Progenitor cell of endocrine pancreas (in vitro differentiated cells): Measurements from ENCODE around the gene CTNNBL1. TPM values are rescaled to one million over a fixed set of nuclear protein-coding genes. Genes with fewer than 3 reads are reported as not detected.

Experiments used
- DNase-seq: peaks from one replicate; pipeline ENCODE4 v3.0.0; 2021; ENCODE audit warnings: low spot score; ENCODE audit not compliant: unreplicated experiment
- H3K27ac Mint-ChIP-seq: 2 replicates; pipeline ENCODE4 v1.8.0; 2021; ENCODE audit warnings: mild to moderate bottlenecking, moderate library complexity, mixed read lengths
- H3K27me3 Mint-ChIP-seq: 2 replicates; pipeline ENCODE4 v1.8.0; 2021; ENCODE audit warnings: mixed read lengths
- H3K36me3 Mint-ChIP-seq: 2 replicates; pipeline ENCODE4 v1.8.0; 2022; ENCODE audit warnings: mixed read lengths; ENCODE audit not compliant: insufficient read depth
- H3K4me1 Mint-ChIP-seq: 2 replicates; pipeline ENCODE4 v1.8.0; 2021; ENCODE audit warnings: low read depth, mixed read lengths
- H3K4me3 Mint-ChIP-seq: 2 replicates; pipeline ENCODE4 v1.8.0; 2021; ENCODE audit warnings: low read depth, mild to moderate bottlenecking, moderate library complexity, mixed read lengths
- H3K9me3 Mint-ChIP-seq: 2 replicates; pipeline ENCODE4 v1.8.0; 2021; ENCODE audit warnings: low read depth, mixed read lengths
- total RNA-seq: library from RNA; stranded (reverse); gene quantifications from 2 replicates; pipeline ENCODE4 v1.2.1, GENCODE V29; 2021
- TF ChIP-seq, protein P1 (sequence below): fragments of 200-600 bp; sonication (generic); IDR thresholded peaks from one replicate; pipeline ENCODE4 v1.5.0; 2021; ENCODE audit warnings: antibody characterized with exemption, mild to moderate bottlenecking; ENCODE audit not compliant: unreplicated experiment

Gene CTNNBL1
- total RNA-seq, 1 donor from 2014 or later = 60.4 TPM

DNA sequence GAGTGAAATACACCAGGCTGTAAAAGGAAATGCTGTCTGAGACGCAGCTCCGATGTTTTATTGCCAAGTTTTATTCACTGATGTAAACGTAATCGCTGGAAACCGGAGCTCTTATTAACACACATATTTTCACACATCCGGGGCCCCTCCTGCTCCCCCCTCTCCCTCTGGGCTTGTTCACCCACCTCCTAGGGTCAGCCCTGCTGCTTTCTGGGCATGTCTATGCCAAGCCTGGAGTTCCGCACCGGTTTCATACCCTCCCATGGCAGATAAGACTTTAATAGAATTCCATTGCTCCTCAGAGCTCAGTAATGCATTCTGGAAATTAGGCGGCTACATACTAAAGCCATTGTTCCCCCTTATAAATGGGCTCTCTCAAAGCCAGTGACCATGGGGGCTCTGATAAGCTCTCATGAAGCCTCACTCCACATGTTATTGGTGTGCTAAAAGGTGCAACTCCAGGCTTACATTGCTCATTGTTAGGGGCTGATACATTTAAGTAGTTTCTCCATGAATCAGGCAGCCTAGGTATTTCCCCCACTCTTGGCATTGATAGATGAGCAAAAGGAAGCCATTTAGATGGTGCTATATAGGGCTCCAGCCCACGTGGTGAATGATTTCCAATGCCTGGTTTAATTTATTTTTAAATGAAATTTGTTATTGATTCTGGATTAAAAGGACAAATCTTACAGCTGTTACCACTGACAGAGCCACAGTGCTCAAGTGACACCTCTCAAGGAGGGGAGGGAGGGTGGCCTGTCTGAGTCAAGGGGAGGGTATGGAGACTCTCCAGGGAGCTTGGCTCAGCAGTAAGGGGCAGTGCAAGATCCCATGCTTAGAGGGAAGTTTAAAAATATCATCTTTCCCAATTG is 204.6 kb downstream of the CTNNBL1 start:
- Mint-ChIP-seq H3K36me3 (no peaks in the 10 kb centered on the region), H3K4me1 (peaks cover 3% of the 10 kb centered on the region), H3K27me3 (peaks cover 33% of the 10 kb centered on the region), H3K9me3 (no peaks in the 10 kb centered on the region), H3K27ac (no peak overlapping the region), H3K4me3 (no peak overlapping the region)
- DNase-seq = no peak
- TF ChIP-seq, protein P1, sequence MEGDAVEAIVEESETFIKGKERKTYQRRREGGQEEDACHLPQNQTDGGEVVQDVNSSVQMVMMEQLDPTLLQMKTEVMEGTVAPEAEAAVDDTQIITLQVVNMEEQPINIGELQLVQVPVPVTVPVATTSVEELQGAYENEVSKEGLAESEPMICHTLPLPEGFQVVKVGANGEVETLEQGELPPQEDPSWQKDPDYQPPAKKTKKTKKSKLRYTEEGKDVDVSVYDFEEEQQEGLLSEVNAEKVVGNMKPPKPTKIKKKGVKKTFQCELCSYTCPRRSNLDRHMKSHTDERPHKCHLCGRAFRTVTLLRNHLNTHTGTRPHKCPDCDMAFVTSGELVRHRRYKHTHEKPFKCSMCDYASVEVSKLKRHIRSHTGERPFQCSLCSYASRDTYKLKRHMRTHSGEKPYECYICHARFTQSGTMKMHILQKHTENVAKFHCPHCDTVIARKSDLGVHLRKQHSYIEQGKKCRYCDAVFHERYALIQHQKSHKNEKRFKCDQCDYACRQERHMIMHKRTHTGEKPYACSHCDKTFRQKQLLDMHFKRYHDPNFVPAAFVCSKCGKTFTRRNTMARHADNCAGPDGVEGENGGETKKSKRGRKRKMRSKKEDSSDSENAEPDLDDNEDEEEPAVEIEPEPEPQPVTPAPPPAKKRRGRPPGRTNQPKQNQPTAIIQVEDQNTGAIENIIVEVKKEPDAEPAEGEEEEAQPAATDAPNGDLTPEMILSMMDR = no peak

DNA sequence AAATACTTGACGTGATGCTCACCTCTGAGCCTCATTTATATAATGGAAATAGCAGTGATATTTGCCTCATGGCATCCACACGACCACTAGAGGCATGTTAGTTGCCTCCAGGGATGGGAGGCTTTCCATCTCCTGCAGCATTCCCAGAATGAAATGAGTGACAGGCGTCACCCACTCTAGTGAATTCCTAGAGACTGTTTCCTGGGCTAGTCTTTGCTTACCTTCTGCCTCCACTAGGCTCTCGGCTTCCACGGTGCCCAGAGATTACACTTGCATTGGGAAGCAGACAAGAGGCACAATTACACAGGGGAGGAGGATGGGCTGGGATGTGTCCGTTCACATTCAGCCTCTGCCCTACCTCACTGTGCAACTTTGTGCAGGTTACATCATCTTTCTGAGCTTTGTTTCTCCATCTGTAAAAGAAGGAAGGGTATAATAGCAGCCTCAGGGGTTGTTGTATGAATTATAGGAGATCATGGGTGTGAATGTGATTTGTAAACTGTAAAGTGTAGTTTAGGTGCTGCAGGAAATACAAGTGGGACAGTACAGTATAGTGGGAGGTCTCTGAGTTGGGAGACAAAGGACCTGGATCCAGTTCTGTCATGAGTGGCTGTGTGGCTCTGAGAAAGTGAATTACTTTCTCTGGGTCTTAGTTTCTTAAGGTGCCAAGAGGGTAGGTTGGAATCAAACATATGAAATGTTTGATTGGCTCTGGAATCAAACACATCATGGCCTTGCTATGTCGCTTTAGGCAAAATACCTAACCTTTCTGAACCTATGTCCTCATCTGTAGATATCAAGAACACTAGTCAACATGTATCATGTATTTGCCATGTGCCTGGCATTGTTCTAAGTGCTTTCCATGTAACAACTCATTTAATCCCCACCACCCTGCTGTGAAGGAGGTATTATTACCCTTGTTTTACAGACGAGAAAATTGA is 205.5 kb downstream of the CTNNBL1 start:
- H3K27me3 Mint-ChIP-seq = peaks cover 42% of the 10 kb centered on the region
- TF ChIP-seq, protein P1 = no peak
- DNase-seq = no peak
- H3K4me1 Mint-ChIP-seq = peaks cover 7% of the 10 kb centered on the region
- no peak overlapping the region for H3K4me3 Mint-ChIP-seq
- no peak overlapping the region for H3K27ac Mint-ChIP-seq
- H3K36me3 Mint-ChIP-seq = no peaks in the 10 kb centered on the region
- no peaks in the 10 kb centered on the region for H3K9me3 Mint-ChIP-seq

DNA sequence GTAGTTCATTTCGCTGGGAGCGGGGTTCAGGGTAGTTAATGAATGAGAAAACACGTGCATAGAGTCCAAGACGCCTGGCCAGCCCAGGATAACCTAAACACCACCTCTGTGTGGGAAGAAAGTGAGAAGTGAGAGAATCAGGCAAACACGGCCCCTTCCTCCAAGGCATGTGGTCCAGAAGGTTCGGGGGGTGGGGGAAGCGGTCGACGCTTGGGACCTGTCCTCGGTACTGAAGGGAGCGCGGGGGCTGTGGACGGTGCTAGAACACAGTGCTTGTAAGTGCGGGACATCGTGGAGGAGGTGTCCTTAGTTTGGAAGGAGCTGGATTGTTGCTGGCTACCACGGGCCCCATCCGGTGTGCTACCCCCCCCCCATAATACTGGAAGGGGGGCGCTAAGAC is 207.4 kb downstream of the CTNNBL1 start:
- H3K9me3 Mint-ChIP-seq = no peaks in the 10 kb centered on the region
- DNase-seq = no peak
- no peaks in the 10 kb centered on the region for H3K36me3 Mint-ChIP-seq
- H3K4me1 Mint-ChIP-seq = peaks cover 7% of the 10 kb centered on the region
- TF ChIP-seq, protein P1 = no peak
- no peak overlapping the region for H3K4me3 Mint-ChIP-seq
- H3K27me3 Mint-ChIP-seq = peaks cover 55% of the 10 kb centered on the region
- H3K27ac Mint-ChIP-seq = no peak overlapping the region

DNA sequence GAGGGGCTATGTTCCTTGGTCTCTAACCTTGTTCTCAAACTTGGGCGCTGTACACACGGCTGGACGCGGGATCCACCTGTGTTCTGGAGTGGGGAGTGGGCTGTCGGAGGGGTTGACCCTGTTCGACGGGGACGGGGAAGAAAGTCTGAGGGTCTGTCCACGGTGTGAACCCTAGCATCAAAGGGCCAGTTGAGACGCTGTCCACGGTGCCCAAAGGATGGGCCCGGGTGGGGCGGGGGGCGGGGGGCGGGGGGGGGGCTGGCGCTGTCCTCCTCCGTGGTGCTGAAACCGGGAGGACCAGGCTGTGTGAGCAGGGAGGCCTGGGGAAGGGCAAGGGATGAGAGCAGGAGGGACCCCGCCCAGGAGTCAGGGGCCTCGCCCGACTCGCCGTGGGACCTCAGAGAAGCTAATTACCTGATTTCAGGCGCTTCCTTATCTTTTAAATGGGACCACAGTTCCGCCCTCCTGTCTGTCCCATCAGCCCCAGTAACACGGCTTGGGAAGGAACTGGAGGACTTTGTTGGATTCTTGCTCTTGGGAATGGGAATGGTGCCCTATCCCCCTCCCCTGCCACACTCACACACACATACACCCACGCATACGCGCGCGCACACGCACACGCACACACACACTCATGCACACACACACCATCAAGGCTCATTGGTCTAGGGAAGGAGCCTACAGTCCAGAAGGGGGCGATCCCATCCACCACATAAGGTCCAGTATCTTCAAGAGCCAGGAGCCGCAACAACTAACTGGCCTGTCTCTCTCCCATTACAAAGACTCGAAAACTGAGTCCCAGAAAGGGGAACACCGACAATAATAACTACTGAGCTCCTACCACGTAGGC is 208.0 kb downstream of the CTNNBL1 start:
- TF ChIP-seq, protein P1 = peak; percentile 42
- Mint-ChIP-seq H3K27me3 (peaks cover 60% of the 10 kb centered on the region), H3K4me1 (peaks cover 7% of the 10 kb centered on the region)

More for the DNA sequence above, 208.0 kb downstream of the CTNNBL1 start:
- peak overlapping the region; percentile 62 for H3K27ac Mint-ChIP-seq
- H3K4me3 Mint-ChIP-seq = peak overlapping the region; percentile 68
- H3K9me3 Mint-ChIP-seq = no peaks in the 10 kb centered on the region
- peak; percentile 33 for DNase-seq
- no peaks in the 10 kb centered on the region for H3K36me3 Mint-ChIP-seq
